ENCODE measurements around the gene PRSS56.

The PRSS56 gene

DNA sequence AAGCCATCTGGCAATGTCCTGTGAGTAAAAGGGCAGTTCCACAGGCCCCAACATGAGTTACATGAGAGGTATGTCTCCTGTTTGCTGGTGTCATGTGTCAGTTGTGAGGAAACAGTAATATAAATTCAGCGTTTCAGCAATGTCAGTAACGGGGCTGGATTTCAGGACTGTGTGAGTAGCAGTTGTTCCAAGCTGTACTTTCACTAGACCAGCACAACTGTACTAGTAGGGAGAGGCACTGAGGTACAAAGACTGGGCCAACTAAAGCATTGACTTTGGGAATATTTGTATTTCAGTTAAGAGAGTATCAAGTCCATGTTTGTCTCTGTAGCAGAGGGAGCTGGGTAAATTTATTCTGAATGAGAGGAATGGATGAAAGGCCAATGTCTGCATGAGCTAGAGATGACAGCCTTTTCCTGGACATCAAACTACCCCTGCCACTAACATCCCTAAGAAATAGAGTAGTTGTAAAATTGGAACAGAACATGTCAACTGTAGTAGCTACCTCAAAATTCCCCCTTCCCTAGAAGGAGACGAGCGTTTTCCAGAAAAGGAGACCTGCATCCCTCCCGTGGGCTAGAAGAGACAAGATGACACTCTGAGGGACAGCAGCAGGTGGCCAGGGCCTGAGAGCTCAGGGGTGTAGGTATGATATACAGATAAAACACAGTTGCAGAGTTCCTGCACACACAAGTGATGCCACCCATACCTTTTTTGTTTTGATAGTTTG lies 54.7 kb downstream of the PRSS56 start:
- DNase-seq: no peak

All from activated CD4-positive, alpha-beta T cell treated with anti-CD3 and anti-CD28 coated beads, Interleukin-2, amount 50 U/mL, for 4 hours (primary cell).